CD14-positive monocyte (primary cell): Measurements from ENCODE around the gene CCL19. TPM values are rescaled to one million over a fixed set of nuclear protein-coding genes. Genes with fewer than 3 reads are reported as not detected.

Experiments used
- DNase-seq, 3 donors: peaks; one replicate each; pipeline ENCODE4 v3.0.0-alpha.2; 2011 to 2022
- H2AFZ ChIP-seq: 2 replicates; pipeline ENCODE4 v1.6.0; 2012; ENCODE audit warnings: mild to moderate bottlenecking, low read depth, low read length, inconsistent platforms; ENCODE audit not compliant: insufficient read depth, poor library complexity, severe bottlenecking
- H3K27ac ChIP-seq, 2 donors: 1 replicate in 1 of 2; 2 replicates in 1 of 2; pipeline ENCODE4 v1.5.1; 2012 to 2013; ENCODE audit warnings: low read length in 2 of 2, control low read depth in 1 of 2, inconsistent platforms in 1 of 2, low read depth in 1 of 2, mild to moderate bottlenecking in 1 of 2
- H3K27me3 ChIP-seq, 2 donors: one replicate each; pipeline versions ENCODE4 v1.6.0 to v1.6.1; 2011 to 2013; ENCODE audit warnings: low read length in 2 of 2; ENCODE audit not compliant: control insufficient read depth in 2 of 2, insufficient read depth in 2 of 2
- H3K36me3 ChIP-seq, 2 donors: replicated peaks in 1 of 2; 1 replicate in 1 of 2; 2 replicates in 1 of 2; pipeline versions ENCODE4 v1.5.1 to v1.6.1; 2012 to 2013; ENCODE audit warnings: low read length in 2 of 2, control low read depth in 1 of 2, inconsistent platforms in 1 of 2, mild to moderate bottlenecking in 1 of 2; ENCODE audit not compliant: insufficient read depth in 2 of 2, control insufficient read depth in 1 of 2
- H3K4me1 ChIP-seq, 2 donors: 1 replicate in 1 of 2; 2 replicates in 1 of 2; pipeline versions ENCODE4 v1.5.1 to v1.6.1; 2012 to 2013; ENCODE audit warnings: low read length in 2 of 2, control low read depth in 1 of 2, inconsistent platforms in 1 of 2, mild to moderate bottlenecking in 1 of 2, moderate library complexity in 1 of 2; ENCODE audit not compliant: insufficient read depth in 2 of 2, control insufficient read depth in 1 of 2
- H3K4me2 ChIP-seq: replicated peaks from 2 replicates; pipeline ENCODE3; 2012; ENCODE audit warnings: low read length, moderate library complexity, mild to moderate bottlenecking; ENCODE audit not compliant: poor library complexity, severe bottlenecking; ENCODE audit errors: extremely low read depth
- H3K4me3 ChIP-seq, 3 experiments: fragments of 200-600 bp in 1 of 3; sonication (generic) in 1 of 3; replicated peaks in 1 of 3; 1 replicate in 2 of 3; 2 replicates in 1 of 3; pipeline ENCODE4 v1.5.1; 2011 to 2013; ENCODE audit warnings: low read length in 3 of 3, mild to moderate bottlenecking in 3 of 3, control low read depth in 2 of 3, low read depth in 2 of 3, inconsistent platforms in 1 of 3, moderate library complexity in 1 of 3
- H3K79me2 ChIP-seq: 2 replicates; pipeline ENCODE4 v1.6.0; 2012; ENCODE audit warnings: mild to moderate bottlenecking, control low read depth, inconsistent platforms, low read length, moderate library complexity; ENCODE audit not compliant: insufficient read depth
- H3K9ac ChIP-seq: 2 replicates; pipeline ENCODE4 v1.6.0; 2017; ENCODE audit warnings: low read length, mild to moderate bottlenecking; ENCODE audit not compliant: insufficient read depth, poor library complexity, severe bottlenecking
- H3K9me3 ChIP-seq, 2 donors: replicated peaks in 1 of 2; 1 replicate in 1 of 2; 2 replicates in 1 of 2; pipeline versions ENCODE4 v1.5.1 to v1.6.1; 2012 to 2013; ENCODE audit warnings: low read length in 2 of 2, control low read depth in 1 of 2; ENCODE audit not compliant: control insufficient read depth in 1 of 2, insufficient read depth in 1 of 2
- H4K20me1 ChIP-seq: 2 replicates; pipeline ENCODE4 v1.6.0; 2012; ENCODE audit warnings: mild to moderate bottlenecking, low read length, control low read depth, moderate library complexity; ENCODE audit not compliant: insufficient read depth
- H3K27ac Mint-ChIP-seq, 7 donors: one replicate each; pipeline ENCODE4 v1.8.0; 2020; ENCODE audit warnings: mild to moderate bottlenecking in 7 of 7, mixed read lengths in 7 of 7, moderate library complexity in 6 of 7, inconsistent platforms in 2 of 7
- H3K27me3 Mint-ChIP-seq, 3 donors: one replicate each; pipeline ENCODE4 v1.8.0; 2021 to 2022; ENCODE audit warnings: low read depth in 3 of 3, mild to moderate bottlenecking in 3 of 3, mixed read lengths in 3 of 3, moderate library complexity in 3 of 3, inconsistent platforms in 1 of 3
- H3K36me3 Mint-ChIP-seq, 2 donors: one replicate each; pipeline ENCODE4 v1.8.0; 2020; ENCODE audit warnings: mixed read lengths in 2 of 2, inconsistent platforms in 1 of 2, mild to moderate bottlenecking in 1 of 2
- H3K4me1 Mint-ChIP-seq: one replicate; pipeline ENCODE4 v1.8.0; 2020; ENCODE audit warnings: mild to moderate bottlenecking, mixed read lengths
- H3K4me3 Mint-ChIP-seq, 2 donors: one replicate each; pipeline ENCODE4 v1.8.0; 2020; ENCODE audit warnings: mild to moderate bottlenecking in 2 of 2, mixed read lengths in 2 of 2, moderate library complexity in 1 of 2
- H3K9me3 Mint-ChIP-seq, 7 donors: one replicate each; pipeline ENCODE4 v1.8.0; 2020 to 2022; ENCODE audit warnings: mixed read lengths in 7 of 7, mild to moderate bottlenecking in 6 of 7, moderate library complexity in 6 of 7, inconsistent platforms in 2 of 7
- CTCF ChIP-seq: fragments of 200-600 bp; IDR thresholded peaks from one replicate; pipeline ENCODE4 v1.8.0; 2022; ENCODE audit warnings: antibody characterized with exemption, mild to moderate bottlenecking
- WGBS: methylation state at CpG from one replicate; pipeline ENCODE4 v1.1.5; 2013; ENCODE audit warnings: missing lambda C conversion rate; ENCODE audit not compliant: insufficient coverage; 5-methylcytosine and 5-hydroxymethylcytosine counted together
- intact Hi-C, 2 donors: fragments of 100-400 bp; cut with micrococcal nuclease; formaldehyde crosslinking; loops; one replicate each; pipeline versions ENCODE4 v1.15.0 to v1.15.1; 2023
- polyA plus RNA-seq, 3 donors: library from polyadenylated mRNA; depleted of rRNA in 1 of 3; unstranded in 2 of 3; stranded (reverse) in 1 of 3; fragments of 300-500 nt in 2 of 3; fragments of >200 nt in 1 of 3; fragmentation: Illumina TruSeq in 2 of 3; gene quantifications; 1 replicate in 2 of 3; 2 replicates in 1 of 3; pipeline ENCODE4 v1.2.3, GENCODE V29; 2012 to 2021

CCL19 gene
- polyA plus RNA-seq, 3 donors, result 0.21 TPM; not detected in 2

- Histone ChIP-seq H3K9me3 (no peaks in the 10 kb centered on the region), H3K79me2 (no peaks in the 10 kb centered on the region), H3K4me2 (no peak overlapping the region), H3K4me3 (no peak overlapping the region), H3K36me3 (no peaks in the 10 kb centered on the region), H3K27ac (no peak overlapping the region), H3K9ac (no peak overlapping the region), H3K4me1 (peaks cover 17 to 21% of the 10 kb centered on the region in 2 donors), H3K27me3 (no peaks in the 10 kb centered on the region), H2AFZ (no peak overlapping the region), H4K20me1 (no peaks in the 10 kb centered on the region)
- DNase-seq, result no peak
- peaks cover 0 to 5% (median 2%) of the 10 kb centered on the region in 3 donors for H3K27me3 Mint-ChIP-seq
- H3K36me3 Mint-ChIP-seq, result no peaks in the 10 kb centered on the region
- H3K4me3 Mint-ChIP-seq, result no peak overlapping the region
- intact Hi-C loops, result no loop called here
- peaks cover 0 to 1% (median 0%) of the 10 kb centered on the region in 7 donors for H3K9me3 Mint-ChIP-seq
- TF ChIP-seq CTCF, result no peak
- no CpG with 5 or more reads among the region's 2 CpGs for WGBS
- no peak overlapping the region for H3K27ac Mint-ChIP-seq
- peaks cover 19% of the 10 kb centered on the region for H3K4me1 Mint-ChIP-seq
These were observed 2.5 kb upstream of the CCL19 start for GRCh38 chr9:34693560-34693959.

DNA sequence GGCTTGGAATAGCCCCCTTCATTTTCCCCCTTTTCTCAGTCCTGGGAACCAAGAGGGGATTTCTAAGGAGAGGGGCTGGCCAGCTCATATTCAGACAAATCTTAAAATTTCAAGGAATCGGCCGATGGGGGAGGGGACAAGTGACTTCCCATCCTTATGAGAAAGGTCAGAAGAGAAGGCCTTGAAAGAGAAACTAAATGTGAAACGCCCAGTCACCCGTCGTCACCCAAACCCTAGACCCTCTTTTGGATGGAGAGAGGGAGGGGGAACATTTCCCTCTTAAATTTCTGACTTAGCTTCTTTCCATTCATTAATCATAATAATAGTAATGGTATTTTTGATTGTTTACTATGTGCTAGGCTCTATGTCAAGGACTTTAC lies 850 bp upstream of the CCL19 start:
- Histone ChIP-seq H3K27me3 (no peaks in the 10 kb centered on the region), H3K4me2 (peak overlapping the region; percentile 11), H4K20me1 (no peaks in the 10 kb centered on the region), H3K36me3 (no peaks in the 10 kb centered on the region), H3K4me3 (peak overlapping the region in 1 of 3 experiments; percentile 22), H3K9ac (no peak overlapping the region), H2AFZ (peak overlapping the region; percentile 41), H3K27ac (peak overlapping the region; percentile 39 to 47), H3K79me2 (no peaks in the 10 kb centered on the region), H3K9me3 (no peaks in the 10 kb centered on the region), H3K4me1 (peaks cover 24 to 26% of the 10 kb centered on the region in 2 donors)
- no peak for TF ChIP-seq CTCF
- Mint-ChIP-seq H3K27me3 (peaks cover 0 to 5% (median 2%) of the 10 kb centered on the region in 3 donors), H3K4me3 (no peak overlapping the region), H3K36me3 (no peaks in the 10 kb centered on the region), H3K4me1 (peaks cover 28% of the 10 kb centered on the region), H3K27ac (peak overlapping the region in 1 of 7 donors; percentile 40), H3K9me3 (peaks cover 0 to 1% (median 0%) of the 10 kb centered on the region in 7 donors)
- no peak for DNase-seq
- WGBS, result no CpG with 5 or more reads among the region's 5 CpGs
- intact Hi-C loops, result no loop called here
